ENCODE data around the gene AOC2. TPM values are rescaled to one million over a fixed set of nuclear protein-coding genes. Genes with fewer than 3 reads are reported as not detected.

Gene AOC2
- polyA plus RNA-seq, 1 donor (not counting 4 experiments of a cell fraction or from before 2014, with no cell fraction given) = 0.94 TPM

- Histone ChIP-seq H3K9me3 (ENCODE audit: control insufficient read depth, low read depth, low read length) (no peaks in the 10 kb centered on the region), H4K20me1 (ENCODE audit: control insufficient read depth, extremely low read depth, insufficient read depth, low read length) (no peaks in the 10 kb centered on the region), H2AFZ (ENCODE audit: control insufficient read depth, low read length) (no peak overlapping the region), H3K9me1 (ENCODE audit: control insufficient read depth, extremely low read depth, insufficient read depth, low read length) (no peaks in the 10 kb centered on the region), H3K4me3 (ENCODE audit: control insufficient read depth in 2 of 3, extremely low read depth in 1 of 3, insufficient read depth in 2 of 3, low read depth in 1 of 3, low read length in 3 of 3) (peak overlapping the region in 1 of 3 experiments; percentile 8), H3K4me1 (ENCODE audit: control insufficient read depth, extremely low read depth, insufficient read depth, low read length) (peaks cover 8% of the 10 kb centered on the region), H3K9ac (ENCODE audit: control insufficient read depth, extremely low read depth, insufficient read depth, low read length) (no peak overlapping the region), H3K79me2 (ENCODE audit: control insufficient read depth, insufficient read depth, low read length) (no peaks in the 10 kb centered on the region), H3K27me3 (ENCODE audit: control insufficient read depth, extremely low read depth, insufficient read depth, low read length) (no peaks in the 10 kb centered on the region), H3K27ac (ENCODE audit: control insufficient read depth, insufficient read depth, low read length) (no peak overlapping the region), H3K36me3 (ENCODE audit: control insufficient read depth in 2 of 2, extremely low read depth in 1 of 2, insufficient read depth in 2 of 2, low read length in 2 of 2) (no peaks in the 10 kb centered on the region), H3K4me2 (ENCODE audit: control insufficient read depth, extremely low read depth, insufficient read depth, low read depth, low read length) (peak overlapping the region; percentile 39)
- no peak for TF ChIP-seq EZH2 (IDR thresholded peaks at IDR 0.05; ENCODE audit: low read length)
- no peak for TF ChIP-seq CTCF (optimal IDR thresholded peaks at IDR 0.05 in 1 of 3, IDR thresholded peaks at IDR 0.05 in 1 of 3, conservative IDR thresholded peaks at IDR 0.05 in 1 of 3; ENCODE audit: extremely low read depth in 1 of 3, insufficient read depth in 2 of 3, low read length in 3 of 3)
- DNase-seq (ENCODE audit: low read depth, low spot score) (no peak), FAIRE-seq (no peak)
- dilution Hi-C loops (cut with MboI; ENCODE audit: extremely low pct_ligation_motif_present, low sequenced_read_pairs) = no loop called here
Measured at GRCh38 chr17:42894283-42895184, 50.2 kb downstream of the AOC2 start.

GRCh38 chr17:42895185-42895555 is 50.8 kb downstream of the AOC2 start:
- H3K4me1 ChIP-seq (ENCODE audit: control insufficient read depth, extremely low read depth, insufficient read depth, low read length) = peaks cover 8% of the 10 kb centered on the region
- no peaks in the 10 kb centered on the region for H4K20me1 ChIP-seq (ENCODE audit: control insufficient read depth, extremely low read depth, insufficient read depth, low read length)
- no peak overlapping the region for H3K9ac ChIP-seq (ENCODE audit: control insufficient read depth, extremely low read depth, insufficient read depth, low read length)
- FAIRE-seq (peak; percentile 96), DNase-seq (ENCODE audit: low read depth, low spot score) (peak; percentile 41)
- TF ChIP-seq EZH2 (IDR thresholded peaks at IDR 0.05; ENCODE audit: low read length) (no peak), CTCF (optimal IDR thresholded peaks at IDR 0.05 in 1 of 3, IDR thresholded peaks at IDR 0.05 in 1 of 3, conservative IDR thresholded peaks at IDR 0.05 in 1 of 3; ENCODE audit: extremely low read depth in 1 of 3, insufficient read depth in 2 of 3, low read length in 3 of 3) (no peak)
- no peaks in the 10 kb centered on the region for H3K9me3 ChIP-seq (ENCODE audit: control insufficient read depth, low read depth, low read length)
- H3K9me1 ChIP-seq (ENCODE audit: control insufficient read depth, extremely low read depth, insufficient read depth, low read length) = no peaks in the 10 kb centered on the region
- no peak overlapping the region for H3K27ac ChIP-seq (ENCODE audit: control insufficient read depth, insufficient read depth, low read length)
- H3K4me2 ChIP-seq (ENCODE audit: control insufficient read depth, extremely low read depth, insufficient read depth, low read depth, low read length) = peak overlapping the region; percentile 39
- no peak overlapping the region for H2AFZ ChIP-seq (ENCODE audit: control insufficient read depth, low read length)
- H3K4me3 ChIP-seq (ENCODE audit: control insufficient read depth in 2 of 3, extremely low read depth in 1 of 3, insufficient read depth in 2 of 3, low read depth in 1 of 3, low read length in 3 of 3) = peak overlapping the region in 1 of 3 experiments; percentile 8
- H3K36me3 ChIP-seq (ENCODE audit: control insufficient read depth in 2 of 2, extremely low read depth in 1 of 2, insufficient read depth in 2 of 2, low read length in 2 of 2) = no peaks in the 10 kb centered on the region
- no peaks in the 10 kb centered on the region for H3K27me3 ChIP-seq (ENCODE audit: control insufficient read depth, extremely low read depth, insufficient read depth, low read length)
- dilution Hi-C loops (cut with MboI; ENCODE audit: extremely low pct_ligation_motif_present, low sequenced_read_pairs) = no loop called here
- no peaks in the 10 kb centered on the region for H3K79me2 ChIP-seq (ENCODE audit: control insufficient read depth, insufficient read depth, low read length)
